ENCODE results near the gene SRSF11.

- TF ChIP-seq, protein P1, sequence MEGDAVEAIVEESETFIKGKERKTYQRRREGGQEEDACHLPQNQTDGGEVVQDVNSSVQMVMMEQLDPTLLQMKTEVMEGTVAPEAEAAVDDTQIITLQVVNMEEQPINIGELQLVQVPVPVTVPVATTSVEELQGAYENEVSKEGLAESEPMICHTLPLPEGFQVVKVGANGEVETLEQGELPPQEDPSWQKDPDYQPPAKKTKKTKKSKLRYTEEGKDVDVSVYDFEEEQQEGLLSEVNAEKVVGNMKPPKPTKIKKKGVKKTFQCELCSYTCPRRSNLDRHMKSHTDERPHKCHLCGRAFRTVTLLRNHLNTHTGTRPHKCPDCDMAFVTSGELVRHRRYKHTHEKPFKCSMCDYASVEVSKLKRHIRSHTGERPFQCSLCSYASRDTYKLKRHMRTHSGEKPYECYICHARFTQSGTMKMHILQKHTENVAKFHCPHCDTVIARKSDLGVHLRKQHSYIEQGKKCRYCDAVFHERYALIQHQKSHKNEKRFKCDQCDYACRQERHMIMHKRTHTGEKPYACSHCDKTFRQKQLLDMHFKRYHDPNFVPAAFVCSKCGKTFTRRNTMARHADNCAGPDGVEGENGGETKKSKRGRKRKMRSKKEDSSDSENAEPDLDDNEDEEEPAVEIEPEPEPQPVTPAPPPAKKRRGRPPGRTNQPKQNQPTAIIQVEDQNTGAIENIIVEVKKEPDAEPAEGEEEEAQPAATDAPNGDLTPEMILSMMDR (conservative IDR thresholded peaks at IDR 0.05; ENCODE audit: low read depth, low read length), result no peak; the same call in 1 of the 2 replicates
- TF ChIP-seq EZH2 (IDR thresholded peaks at IDR 0.05; ENCODE audit: borderline replicate concordance, low read depth, low read length, poor library complexity, severe bottlenecking), result no peak
Observed at GRCh38 chr1:70205434-70206118, 15.6 kb upstream of the SRSF11 start, which contains the start of gene LRRC40.
